HepG2 (cell line): ENCODE data around the gene IGHMBP2. TPM values are rescaled to one million over a fixed set of nuclear protein-coding genes. Genes with fewer than 3 reads are reported as not detected.

Experiments used
- HOXD1 ChIP-seq: sonication (generic); formaldehyde crosslinking; IDR thresholded peaks from 2 replicates; pipeline ENCODE4 v1.5.0; 2020; ENCODE audit warnings: missing genetic modification reagents
- MYNN ChIP-seq: sonication (generic); formaldehyde crosslinking; IDR thresholded peaks from 2 replicates; pipeline ENCODE4 v1.4.0; 2020; ENCODE audit warnings: mild to moderate bottlenecking, low read depth, missing genetic modification reagents
- NFE2 ChIP-seq: sonication (generic); formaldehyde crosslinking; IDR thresholded peaks from 2 replicates; pipeline ENCODE4 v1.4.0; 2020; ENCODE audit warnings: missing genetic modification reagents
- RFXANK ChIP-seq: IDR thresholded peaks from 2 replicates; pipeline ENCODE4 v1.6.1; 2016
- RXRB ChIP-seq: IDR thresholded peaks from 2 replicates; pipeline ENCODE4 v1.6.1; 2016; ENCODE audit warnings: borderline replicate concordance, missing genetic modification reagents, missing compliant biosample characterization
- ZNF136 ChIP-seq: sonication (generic); formaldehyde crosslinking; IDR thresholded peaks from 2 replicates; pipeline ENCODE4 v1.8.1; 2022; ENCODE audit warnings: low read depth, mild to moderate bottlenecking, moderate library complexity, missing genetic modification reagents
- ZSCAN31 ChIP-seq: sonication (generic); formaldehyde crosslinking; IDR thresholded peaks from 2 replicates; pipeline ENCODE4 v1.5.0; 2020; ENCODE audit warnings: low read depth, mild to moderate bottlenecking, missing genetic modification reagents
- polyA plus RNA-seq, 8 experiments: library from polyadenylated mRNA; depleted of rRNA in 3 of 8; stranded (reverse) in 7 of 8; unstranded in 1 of 8; fragments of >200 nt; fragmentation: Illumina TruSeq in 4 of 8; extraction: Trizol in 4 of 8; gene quantifications; 2 replicates each; pipeline versions ENCODE4 v1.2.1 to v1.2.3, GENCODE V29; 2011 to 2016; ENCODE audit warnings: low read depth in 4 of 8, missing spikeins in 1 of 8, mixed read lengths in 1 of 8; ENCODE audit not compliant: insufficient read depth in 1 of 8
- total RNA-seq, 5 experiments: library from RNA; depleted of rRNA; stranded (reverse); fragments of >200 nt; fragmentation: Illumina TruSeq; extraction: Trizol; gene quantifications; 2 replicates each; pipeline ENCODE4 v1.2.3, GENCODE V29; 2016; ENCODE audit warnings: low read depth in 1 of 5
- TF ChIP-seq, protein P1 (sequence below): IDR thresholded peaks from 2 replicates; pipeline ENCODE4 v1.6.1; 2016; ENCODE audit warnings: control low read depth
- TF ChIP-seq, protein P2 (sequence below): sonication (generic); formaldehyde crosslinking; IDR thresholded peaks from 2 replicates; pipeline ENCODE4 v1.9.0; 2021; ENCODE audit warnings: mild to moderate bottlenecking, missing genetic modification reagents
- TF ChIP-seq, protein P3 (sequence below): sonication (generic); formaldehyde crosslinking; IDR thresholded peaks from 2 replicates; pipeline ENCODE4 v1.4.0; 2020; ENCODE audit warnings: missing genetic modification reagents
- TF ChIP-seq, protein P4 (sequence below): sonication (generic); formaldehyde crosslinking; IDR thresholded peaks from 2 replicates; pipeline ENCODE4 v1.5.0; 2020; ENCODE audit warnings: mild to moderate bottlenecking, missing genetic modification reagents, borderline replicate concordance

IGHMBP2 gene
- total and polyA plus RNA-seq, 2 of the 13 experiments (the other 11 are each of a cell fraction or from before 2014, with no cell fraction given) = 8.9 to 9.9 TPM

DNA sequence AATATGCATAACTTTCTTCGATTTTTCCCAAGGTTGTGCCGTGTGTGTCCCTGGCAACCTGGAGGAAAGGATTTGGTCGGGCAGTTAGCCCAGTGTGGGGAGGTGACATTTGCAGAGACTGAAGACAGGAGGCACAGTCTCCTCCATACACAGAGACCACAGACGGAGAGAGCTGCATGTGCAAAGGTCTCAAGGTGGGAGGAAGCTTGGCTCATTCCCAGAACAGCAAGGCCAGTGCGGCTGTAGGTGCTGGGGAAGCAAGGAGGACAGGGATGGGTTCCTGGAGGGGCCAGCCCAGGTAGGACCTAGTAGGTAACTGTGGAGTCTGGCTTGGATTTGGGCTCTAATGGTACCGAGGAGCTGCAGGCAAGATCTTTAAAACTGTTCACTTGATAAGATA, 41.3 kb upstream of the IGHMBP2 start (continued):
- TF ChIP-seq, protein P1, sequence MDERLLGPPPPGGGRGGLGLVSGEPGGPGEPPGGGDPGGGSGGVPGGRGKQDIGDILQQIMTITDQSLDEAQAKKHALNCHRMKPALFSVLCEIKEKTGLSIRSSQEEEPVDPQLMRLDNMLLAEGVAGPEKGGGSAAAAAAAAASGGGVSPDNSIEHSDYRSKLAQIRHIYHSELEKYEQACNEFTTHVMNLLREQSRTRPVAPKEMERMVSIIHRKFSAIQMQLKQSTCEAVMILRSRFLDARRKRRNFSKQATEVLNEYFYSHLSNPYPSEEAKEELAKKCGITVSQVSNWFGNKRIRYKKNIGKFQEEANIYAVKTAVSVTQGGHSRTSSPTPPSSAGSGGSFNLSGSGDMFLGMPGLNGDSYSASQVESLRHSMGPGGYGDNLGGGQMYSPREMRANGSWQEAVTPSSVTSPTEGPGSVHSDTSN (CRISPR knock-in tag) = no peak
- TF ChIP-seq ZNF136 (no peak), RFXANK (CRISPR knock-in tag) (no peak), NFE2 (CRISPR knock-in tag) (no peak), RXRB (CRISPR knock-in tag) (0 out of 2 replicates have a peak, but pooled peaks have one; percentile 13), HOXD1 (CRISPR knock-in tag) (no peak), MYNN (no peak), ZSCAN31 (CRISPR knock-in tag) (no peak)
- TF ChIP-seq, protein P2, sequence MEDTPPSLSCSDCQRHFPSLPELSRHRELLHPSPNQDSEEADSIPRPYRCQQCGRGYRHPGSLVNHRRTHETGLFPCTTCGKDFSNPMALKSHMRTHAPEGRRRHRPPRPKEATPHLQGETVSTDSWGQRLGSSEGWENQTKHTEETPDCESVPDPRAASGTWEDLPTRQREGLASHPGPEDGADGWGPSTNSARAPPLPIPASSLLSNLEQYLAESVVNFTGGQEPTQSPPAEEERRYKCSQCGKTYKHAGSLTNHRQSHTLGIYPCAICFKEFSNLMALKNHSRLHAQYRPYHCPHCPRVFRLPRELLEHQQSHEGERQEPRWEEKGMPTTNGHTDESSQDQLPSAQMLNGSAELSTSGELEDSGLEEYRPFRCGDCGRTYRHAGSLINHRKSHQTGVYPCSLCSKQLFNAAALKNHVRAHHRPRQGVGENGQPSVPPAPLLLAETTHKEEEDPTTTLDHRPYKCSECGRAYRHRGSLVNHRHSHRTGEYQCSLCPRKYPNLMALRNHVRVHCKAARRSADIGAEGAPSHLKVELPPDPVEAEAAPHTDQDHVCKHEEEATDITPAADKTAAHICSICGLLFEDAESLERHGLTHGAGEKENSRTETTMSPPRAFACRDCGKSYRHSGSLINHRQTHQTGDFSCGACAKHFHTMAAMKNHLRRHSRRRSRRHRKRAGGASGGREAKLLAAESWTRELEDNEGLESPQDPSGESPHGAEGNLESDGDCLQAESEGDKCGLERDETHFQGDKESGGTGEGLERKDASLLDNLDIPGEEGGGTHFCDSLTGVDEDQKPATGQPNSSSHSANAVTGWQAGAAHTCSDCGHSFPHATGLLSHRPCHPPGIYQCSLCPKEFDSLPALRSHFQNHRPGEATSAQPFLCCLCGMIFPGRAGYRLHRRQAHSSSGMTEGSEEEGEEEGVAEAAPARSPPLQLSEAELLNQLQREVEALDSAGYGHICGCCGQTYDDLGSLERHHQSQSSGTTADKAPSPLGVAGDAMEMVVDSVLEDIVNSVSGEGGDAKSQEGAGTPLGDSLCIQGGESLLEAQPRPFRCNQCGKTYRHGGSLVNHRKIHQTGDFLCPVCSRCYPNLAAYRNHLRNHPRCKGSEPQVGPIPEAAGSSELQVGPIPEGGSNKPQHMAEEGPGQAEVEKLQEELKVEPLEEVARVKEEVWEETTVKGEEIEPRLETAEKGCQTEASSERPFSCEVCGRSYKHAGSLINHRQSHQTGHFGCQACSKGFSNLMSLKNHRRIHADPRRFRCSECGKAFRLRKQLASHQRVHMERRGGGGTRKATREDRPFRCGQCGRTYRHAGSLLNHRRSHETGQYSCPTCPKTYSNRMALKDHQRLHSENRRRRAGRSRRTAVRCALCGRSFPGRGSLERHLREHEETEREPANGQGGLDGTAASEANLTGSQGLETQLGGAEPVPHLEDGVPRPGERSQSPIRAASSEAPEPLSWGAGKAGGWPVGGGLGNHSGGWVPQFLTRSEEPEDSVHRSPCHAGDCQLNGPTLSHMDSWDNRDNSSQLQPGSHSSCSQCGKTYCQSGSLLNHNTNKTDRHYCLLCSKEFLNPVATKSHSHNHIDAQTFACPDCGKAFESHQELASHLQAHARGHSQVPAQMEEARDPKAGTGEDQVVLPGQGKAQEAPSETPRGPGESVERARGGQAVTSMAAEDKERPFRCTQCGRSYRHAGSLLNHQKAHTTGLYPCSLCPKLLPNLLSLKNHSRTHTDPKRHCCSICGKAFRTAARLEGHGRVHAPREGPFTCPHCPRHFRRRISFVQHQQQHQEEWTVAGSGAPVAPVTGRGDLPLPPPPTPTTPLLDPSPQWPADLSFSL (CRISPR knock-in tag) = no peak
- TF ChIP-seq, protein P3, sequence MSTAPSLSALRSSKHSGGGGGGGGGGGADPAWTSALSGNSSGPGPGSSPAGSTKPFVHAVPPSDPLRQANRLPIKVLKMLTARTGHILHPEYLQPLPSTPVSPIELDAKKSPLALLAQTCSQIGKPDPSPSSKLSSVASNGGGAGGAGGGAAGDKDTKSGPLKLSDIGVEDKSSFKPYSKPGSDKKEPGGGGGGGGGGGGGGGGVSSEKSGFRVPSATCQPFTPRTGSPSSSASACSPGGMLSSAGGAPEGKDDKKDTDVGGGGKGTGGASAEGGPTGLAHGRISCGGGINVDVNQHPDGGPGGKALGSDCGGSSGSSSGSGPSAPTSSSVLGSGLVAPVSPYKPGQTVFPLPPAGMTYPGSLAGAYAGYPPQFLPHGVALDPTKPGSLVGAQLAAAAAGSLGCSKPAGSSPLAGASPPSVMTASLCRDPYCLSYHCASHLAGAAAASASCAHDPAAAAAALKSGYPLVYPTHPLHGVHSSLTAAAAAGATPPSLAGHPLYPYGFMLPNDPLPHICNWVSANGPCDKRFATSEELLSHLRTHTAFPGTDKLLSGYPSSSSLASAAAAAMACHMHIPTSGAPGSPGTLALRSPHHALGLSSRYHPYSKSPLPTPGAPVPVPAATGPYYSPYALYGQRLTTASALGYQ (CRISPR knock-in tag) = no peak
- TF ChIP-seq, protein P4, sequence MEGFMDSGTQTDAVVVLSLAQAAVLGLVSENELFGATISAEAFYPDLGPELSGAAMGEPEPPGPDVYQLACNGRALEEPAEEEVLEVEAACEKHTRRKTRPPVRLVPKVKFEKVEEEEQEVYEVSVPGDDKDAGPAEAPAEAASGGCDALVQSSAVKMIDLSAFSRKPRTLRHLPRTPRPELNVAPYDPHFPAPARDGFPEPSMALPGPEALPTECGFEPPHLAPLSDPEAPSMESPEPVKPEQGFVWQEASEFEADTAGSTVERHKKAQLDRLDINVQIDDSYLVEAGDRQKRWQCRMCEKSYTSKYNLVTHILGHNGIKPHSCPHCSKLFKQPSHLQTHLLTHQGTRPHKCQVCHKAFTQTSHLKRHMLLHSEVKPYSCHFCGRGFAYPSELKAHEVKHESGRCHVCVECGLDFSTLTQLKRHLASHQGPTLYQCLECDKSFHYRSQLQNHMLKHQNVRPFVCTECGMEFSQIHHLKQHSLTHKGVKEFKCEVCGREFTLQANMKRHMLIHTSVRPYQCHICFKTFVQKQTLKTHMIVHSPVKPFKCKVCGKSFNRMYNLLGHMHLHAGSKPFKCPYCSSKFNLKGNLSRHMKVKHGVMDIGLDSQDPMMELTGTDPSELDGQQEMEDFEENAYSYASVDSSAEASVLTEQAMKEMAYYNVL (CRISPR knock-in tag) = no peak
